Fibroblast of skin of right quadriceps (primary cell): Measurements from ENCODE around the gene CXCL1.

Experiments
- DNase-seq: peaks from one replicate; pipeline ENCODE4 v3.0.0-alpha.2; 2013

CXCL1 gene

GRCh38 chr4:73852771-73853170, 16.4 kb upstream of the CXCL1 start:
- DNase-seq, result no peak

GRCh38 chr4:73853246-73853704, 15.9 kb upstream of the CXCL1 start, which contains the start of gene PF4V1:
Gene PF4V1, plus strand, starts transcription at chr4:73853296. Its CDS starts 67 bp downstream, at chr4:73853363.
- no peak for DNase-seq

GRCh38 chr4:73853718-73854473, 15.3 kb upstream of the CXCL1 start:
- DNase-seq, result no peak

- DNase-seq, result no peak
Observed at GRCh38 chr4:73855406-73855805, 13.8 kb upstream of the CXCL1 start.

GRCh38 chr4:73856518-73856917, 12.7 kb upstream of the CXCL1 start:
- peak; percentile 65 for DNase-seq

GRCh38 chr4:73859614-73860088, 9.5 kb upstream of the CXCL1 start:
- DNase-seq, result peak; percentile 76

GRCh38 chr4:73860181-73860580, 9.0 kb upstream of the CXCL1 start:
- no peak for DNase-seq

GRCh38 chr4:73860917-73861316, 8.3 kb upstream of the CXCL1 start:
- no peak for DNase-seq

GRCh38 chr4:73862322-73862721, 6.9 kb upstream of the CXCL1 start:
- DNase-seq, result no peak

GRCh38 chr4:73864365-73864764, 4.8 kb upstream of the CXCL1 start:
- no peak for DNase-seq

GRCh38 chr4:73864961-73865360, 4.2 kb upstream of the CXCL1 start:
- DNase-seq, result no peak

- DNase-seq, result no peak
Observed at GRCh38 chr4:73865431-73866096, 3.6 kb upstream of the CXCL1 start.

- DNase-seq, result no peak
Observed at GRCh38 chr4:73866246-73866645, 2.9 kb upstream of the CXCL1 start.

GRCh38 chr4:73867783-73868182, 1.4 kb upstream of the CXCL1 start:
- DNase-seq, result no peak

- no peak for DNase-seq
Observed at GRCh38 chr4:73868206-73869129, 725 bp upstream of the CXCL1 start.

GRCh38 chr4:73870260-73870659, 1.1 kb downstream of the CXCL1 start:
- DNase-seq, result no peak

- DNase-seq, result peak; percentile 52
Observed at GRCh38 chr4:73870768-73871167, 1.6 kb downstream of the CXCL1 start.

GRCh38 chr4:73871511-73872310, 2.5 kb downstream of the CXCL1 start:
- no peak for DNase-seq

- DNase-seq, result no peak
Observed at GRCh38 chr4:73872316-73873108, 3.3 kb downstream of the CXCL1 start.

GRCh38 chr4:73874386-73874785, 5.2 kb downstream of the CXCL1 start:
- DNase-seq, result no peak

- DNase-seq, result no peak
Observed at GRCh38 chr4:73875401-73875800, 6.2 kb downstream of the CXCL1 start.
